HG03280 (cell line): ENCODE data around the gene THRA.

Experiments used
- ATAC-seq: cut with Tn5 transposase; IDR thresholded peaks from one replicate; pipeline ENCODE4 v1.9.1; 2021; ENCODE audit warnings: mild to moderate bottlenecking, moderate library complexity; ENCODE audit not compliant: unreplicated experiment

The THRA gene

GRCh38 chr17:40075942-40076498, 13.3 kb downstream of the THRA start:
- no peak for ATAC-seq

GRCh38 chr17:40076591-40076990, 13.8 kb downstream of the THRA start:
- no peak for ATAC-seq

- ATAC-seq, result no peak
Measured at GRCh38 chr17:40079545-40079944, 16.8 kb downstream of the THRA start.

GRCh38 chr17:40084477-40084876, 21.7 kb downstream of the THRA start:
- ATAC-seq, result no peak

GRCh38 chr17:40086150-40087044, 23.6 kb downstream of the THRA start:
- ATAC-seq, result no peak

GRCh38 chr17:40087049-40087794, 24.5 kb downstream of the THRA start:
- ATAC-seq, result no peak

GRCh38 chr17:40087903-40088718, 25.3 kb downstream of the THRA start:
- ATAC-seq, result no peak

GRCh38 chr17:40089077-40089895, 26.5 kb downstream of the THRA start:
- no peak for ATAC-seq

- no peak for ATAC-seq
Measured at GRCh38 chr17:40090237-40091119, 27.7 kb downstream of the THRA start.

GRCh38 chr17:40091691-40092397, 29.1 kb downstream of the THRA start:
- no peak for ATAC-seq

GRCh38 chr17:40092581-40092980, 29.8 kb downstream of the THRA start:
- no peak for ATAC-seq

- ATAC-seq, result no peak
Measured at GRCh38 chr17:40093005-40093579, 30.3 kb downstream of the THRA start.

GRCh38 chr17:40093580-40094201, 30.9 kb downstream of the THRA start:
- ATAC-seq, result no peak

- no peak for ATAC-seq
Measured at GRCh38 chr17:40094874-40095273, 32.1 kb downstream of the THRA start.

GRCh38 chr17:40095351-40095943, 32.7 kb downstream of the THRA start:
- ATAC-seq, result no peak

- ATAC-seq, result peak; percentile 41
Measured at GRCh38 chr17:40095944-40096791, 33.4 kb downstream of the THRA start.
